Measurements from ENCODE around the gene CNPY1. TPM values are rescaled to one million over a fixed set of nuclear protein-coding genes. Genes with fewer than 3 reads are reported as not detected.

Gene CNPY1
- total and polyA plus RNA-seq, 4 experiments from 2014 or later, result not detected

- H3K27ac ChIP-seq (ENCODE audit: low read depth, low read length), result no peak overlapping the region
- peaks cover 12% of the 10 kb centered on the region for H3K4me1 ChIP-seq (ENCODE audit: insufficient read depth, low read length)
- Mint-ChIP-seq H3K36me3 (no peaks in the 10 kb centered on the region), H3K9me3 (peaks cover 0 to 16% (median 10%) of the 10 kb centered on the region in 8 donors), H3K4me3 (no peak overlapping the region), H3K27me3 (peaks cover 62 to 74% of the 10 kb centered on the region in 2 donors), H3K4me1 (peaks cover 10 to 20% (median 18%) of the 10 kb centered on the region in 4 donors), H3K27ac (no peak overlapping the region)
- DNase-seq, result no peak
- no peaks in the 10 kb centered on the region for H3K9me3 ChIP-seq (ENCODE audit: control insufficient read depth in 1 of 2, low read length in 2 of 2)
- CTCF ChIA-PET (ENCODE audit: partially characterized antibody), result no interaction called here
- H3K4me3 ChIP-seq (ENCODE audit: low read length in 2 of 2), result no peak overlapping the region
- H3K27me3 ChIP-seq (ENCODE audit: insufficient read depth, low read length), result peaks cover 53% of the 10 kb centered on the region
- intact Hi-C loops (cut with micrococcal nuclease), result no loop called here
- no peaks in the 10 kb centered on the region for H3K36me3 ChIP-seq (ENCODE audit: insufficient read depth, low read length)
- POLR2A ChIA-PET (ENCODE audit: partially characterized antibody), result no interaction called here
Observed at GRCh38 chr7:155505422-155505793, 41.0 kb downstream of the CNPY1 start.

- Histone ChIP-seq H3K27me3 (ENCODE audit: insufficient read depth, low read length) (peaks cover 5% of the 10 kb centered on the region), H3K36me3 (ENCODE audit: insufficient read depth, low read length) (no peaks in the 10 kb centered on the region), H3K4me1 (ENCODE audit: insufficient read depth, low read length) (no peaks in the 10 kb centered on the region), H3K4me3 (ENCODE audit: low read length in 2 of 2) (no peak overlapping the region), H3K9me3 (ENCODE audit: control insufficient read depth in 1 of 2, low read length in 2 of 2) (no peaks in the 10 kb centered on the region), H3K27ac (ENCODE audit: low read depth, low read length) (no peak overlapping the region)
- POLR2A ChIA-PET (ENCODE audit: partially characterized antibody), result no interaction called here
- H3K27me3 Mint-ChIP-seq, result peaks cover 33 to 38% of the 10 kb centered on the region in 2 donors
- CTCF ChIA-PET (ENCODE audit: partially characterized antibody), result no interaction called here
- H3K4me1 Mint-ChIP-seq, result no peaks in the 10 kb centered on the region
- no peak for DNase-seq
- H3K27ac Mint-ChIP-seq, result peak overlapping the region in 1 of 7 donors; percentile 70
- intact Hi-C loops (cut with micrococcal nuclease), result no loop called here
- H3K36me3 Mint-ChIP-seq, result no peaks in the 10 kb centered on the region
- H3K9me3 Mint-ChIP-seq, result peaks cover 0 to 2% (median 0%) of the 10 kb centered on the region in 8 donors
- H3K4me3 Mint-ChIP-seq, result no peak overlapping the region
Observed at GRCh38 chr7:155497149-155497901, 49.0 kb downstream of the CNPY1 start.

GRCh38 chr7:155496267-155497005 is 49.9 kb downstream of the CNPY1 start:
- Histone ChIP-seq H3K9me3 (ENCODE audit: control insufficient read depth in 1 of 2, low read length in 2 of 2) (no peaks in the 10 kb centered on the region), H3K27ac (ENCODE audit: low read depth, low read length) (no peak overlapping the region), H3K4me1 (ENCODE audit: insufficient read depth, low read length) (peaks cover 5% of the 10 kb centered on the region), H3K36me3 (ENCODE audit: insufficient read depth, low read length) (no peaks in the 10 kb centered on the region), H3K27me3 (ENCODE audit: insufficient read depth, low read length) (peaks cover 5% of the 10 kb centered on the region), H3K4me3 (ENCODE audit: low read length in 2 of 2) (no peak overlapping the region)
- Mint-ChIP-seq H3K9me3 (peaks cover 0 to 2% (median 0%) of the 10 kb centered on the region in 8 donors), H3K4me3 (no peak overlapping the region), H3K36me3 (no peaks in the 10 kb centered on the region), H3K27me3 (peaks cover 36 to 39% of the 10 kb centered on the region in 2 donors), H3K27ac (no peak overlapping the region), H3K4me1 (peaks cover 0 to 4% (median 2%) of the 10 kb centered on the region in 4 donors)
- no peak for DNase-seq
- intact Hi-C loops (cut with micrococcal nuclease), result no loop called here
- ChIA-PET POLR2A (ENCODE audit: partially characterized antibody) (no interaction called here), CTCF (ENCODE audit: partially characterized antibody) (interaction anchor here (0.6 to 1.2 kb wide), 2 partner anchors 102 to 1802 kb away, joined by 3 to 5 read pairs; no protein-coding TSS in a partner anchor)

- Mint-ChIP-seq H3K36me3 (no peaks in the 10 kb centered on the region), H3K4me3 (no peak overlapping the region), H3K27ac (peak overlapping the region in 1 of 7 donors; percentile 19), H3K27me3 (peaks cover 34 to 36% of the 10 kb centered on the region in 2 donors), H3K4me1 (peaks cover 4 to 11% (median 7%) of the 10 kb centered on the region in 4 donors), H3K9me3 (no peaks in the 10 kb centered on the region)
- Histone ChIP-seq H3K36me3 (ENCODE audit: insufficient read depth, low read length) (no peaks in the 10 kb centered on the region), H3K4me1 (ENCODE audit: insufficient read depth, low read length) (peaks cover 8% of the 10 kb centered on the region), H3K27me3 (ENCODE audit: insufficient read depth, low read length) (peaks cover 5% of the 10 kb centered on the region), H3K4me3 (ENCODE audit: low read length in 2 of 2) (no peak overlapping the region), H3K9me3 (ENCODE audit: control insufficient read depth in 1 of 2, low read length in 2 of 2) (no peaks in the 10 kb centered on the region), H3K27ac (ENCODE audit: low read depth, low read length) (no peak overlapping the region)
- intact Hi-C loops (cut with micrococcal nuclease), result no loop called here
- DNase-seq, result no peak
- CTCF ChIA-PET (ENCODE audit: partially characterized antibody), result interaction anchor here (0.6 to 1.2 kb wide), 2 partner anchors 103 to 1802 kb away, joined by 3 to 5 read pairs; no protein-coding TSS in a partner anchor
- POLR2A ChIA-PET (ENCODE audit: partially characterized antibody), result no interaction called here
Observed at GRCh38 chr7:155495440-155496248, 50.7 kb downstream of the CNPY1 start.

- H3K4me1 Mint-ChIP-seq, result peaks cover 4 to 18% (median 8%) of the 10 kb centered on the region in 4 donors
- peaks cover 8% of the 10 kb centered on the region for H3K4me1 ChIP-seq (ENCODE audit: insufficient read depth, low read length)
- peaks cover under 1% of the 10 kb centered on the region for H3K27me3 ChIP-seq (ENCODE audit: insufficient read depth, low read length)
- no peak overlapping the region for H3K27ac ChIP-seq (ENCODE audit: low read depth, low read length)
- H3K9me3 ChIP-seq (ENCODE audit: control insufficient read depth in 1 of 2, low read length in 2 of 2), result no peaks in the 10 kb centered on the region
- peaks cover 28 to 33% of the 10 kb centered on the region in 2 donors for H3K27me3 Mint-ChIP-seq
- no peak overlapping the region for H3K4me3 ChIP-seq (ENCODE audit: low read length in 2 of 2)
- H3K27ac Mint-ChIP-seq, result no peak overlapping the region
- H3K36me3 ChIP-seq (ENCODE audit: insufficient read depth, low read length), result no peaks in the 10 kb centered on the region
- ChIA-PET CTCF (ENCODE audit: partially characterized antibody) (no interaction called here), POLR2A (ENCODE audit: partially characterized antibody) (no interaction called here)
- no peak for DNase-seq
- H3K9me3 Mint-ChIP-seq, result no peaks in the 10 kb centered on the region
- H3K36me3 Mint-ChIP-seq, result no peaks in the 10 kb centered on the region
- intact Hi-C loops (cut with micrococcal nuclease), result no loop called here
- no peak overlapping the region for H3K4me3 Mint-ChIP-seq
Observed at GRCh38 chr7:155494551-155494950, 51.8 kb downstream of the CNPY1 start.

GRCh38 chr7:155493744-155494538 is 52.4 kb downstream of the CNPY1 start:
- no peak for DNase-seq
- ChIA-PET CTCF (ENCODE audit: partially characterized antibody) (no interaction called here), POLR2A (ENCODE audit: partially characterized antibody) (no interaction called here)
- H3K36me3 ChIP-seq (ENCODE audit: insufficient read depth, low read length), result no peaks in the 10 kb centered on the region
- H3K27ac ChIP-seq (ENCODE audit: low read depth, low read length), result no peak overlapping the region
- H3K4me3 ChIP-seq (ENCODE audit: low read length in 2 of 2), result no peak overlapping the region
- Mint-ChIP-seq H3K27ac (no peak overlapping the region), H3K4me1 (peaks cover 4 to 18% (median 8%) of the 10 kb centered on the region in 4 donors), H3K27me3 (peaks cover 25 to 28% of the 10 kb centered on the region in 2 donors), H3K9me3 (no peaks in the 10 kb centered on the region), H3K4me3 (no peak overlapping the region), H3K36me3 (no peaks in the 10 kb centered on the region)
- H3K27me3 ChIP-seq (ENCODE audit: insufficient read depth, low read length), result no peaks in the 10 kb centered on the region
- intact Hi-C loops (cut with micrococcal nuclease), result no loop called here
- no peaks in the 10 kb centered on the region for H3K9me3 ChIP-seq (ENCODE audit: control insufficient read depth in 1 of 2, low read length in 2 of 2)
- peaks cover 8% of the 10 kb centered on the region for H3K4me1 ChIP-seq (ENCODE audit: insufficient read depth, low read length)

All from CD4-positive, alpha-beta memory T cell (primary cell).